Measurements from ENCODE around the gene EXOSC7.

EXOSC7 gene

GRCh38 chr3:45024542-45025255 is 48.7 kb downstream of the EXOSC7 start:
- Histone ChIP-seq H3K36me3 (ENCODE audit: insufficient read depth, low read length) (no peaks in the 10 kb centered on the region), H3K27ac (no peak overlapping the region), H3K4me3 (no peak overlapping the region), H3K9ac (ENCODE audit: insufficient read length) (no peak overlapping the region), H3K9me3 (ENCODE audit: low read depth, low read length) (no peaks in the 10 kb centered on the region)
- DNase-seq (ENCODE audit: low read depth, low spot score) = no peak
- TF ChIP-seq POLR2AphosphoS5 (IDR thresholded peaks at IDR 0.05; ENCODE audit: borderline replicate concordance, low read depth, low read length) (no peak), EZH2 (IDR thresholded peaks at IDR 0.05) (no peak), FOXP2 (optimal IDR thresholded peaks at IDR 0.05; ENCODE audit: control extremely low read depth, extremely low read length, insufficient read depth) (no peak)

- TF ChIP-seq FOXP2 (optimal IDR thresholded peaks at IDR 0.05; ENCODE audit: control extremely low read depth, extremely low read length, insufficient read depth) (no peak), POLR2AphosphoS5 (IDR thresholded peaks at IDR 0.05; ENCODE audit: borderline replicate concordance, low read depth, low read length) (no peak), EZH2 (IDR thresholded peaks at IDR 0.05) (no peak)
- H3K27ac ChIP-seq = no peak within 1 kb of the TSS
- DNase-seq (ENCODE audit: low read depth, low spot score) = no peak
- no peak within 1 kb of the TSS for H3K4me3 ChIP-seq
- no peaks in the 10 kb centered on the region for H3K36me3 ChIP-seq (ENCODE audit: insufficient read depth, low read length)
- no peak within 1 kb of the TSS for H3K9ac ChIP-seq (ENCODE audit: insufficient read length)
- no peaks in the 10 kb centered on the region for H3K9me3 ChIP-seq (ENCODE audit: low read depth, low read length)
These were observed 50.0 kb downstream of the EXOSC7 start, which contains the start of gene CLEC3B for GRCh38 chr3:45026038-45026437. CLEC3B (plus strand) TSS chr3:45026303; CDS start chr3:45026363, 60 bp downstream.

- Histone ChIP-seq H3K9ac (ENCODE audit: insufficient read length) (no peak overlapping the region), H3K9me3 (ENCODE audit: low read depth, low read length) (no peaks in the 10 kb centered on the region), H3K4me3 (no peak overlapping the region), H3K27ac (no peak overlapping the region), H3K36me3 (ENCODE audit: insufficient read depth, low read length) (no peaks in the 10 kb centered on the region)
- no peak for DNase-seq (ENCODE audit: low read depth, low spot score)
- TF ChIP-seq EZH2 (IDR thresholded peaks at IDR 0.05) = no peak
- TF ChIP-seq FOXP2 (optimal IDR thresholded peaks at IDR 0.05; ENCODE audit: control extremely low read depth, extremely low read length, insufficient read depth) = no peak
- TF ChIP-seq POLR2AphosphoS5 (IDR thresholded peaks at IDR 0.05; ENCODE audit: borderline replicate concordance, low read depth, low read length) = no peak
These were observed 50.9 kb downstream of the EXOSC7 start for GRCh38 chr3:45026957-45027356.

GRCh38 chr3:45027441-45027840 is 51.4 kb downstream of the EXOSC7 start:
- no peak overlapping the region for H3K27ac ChIP-seq
- no peaks in the 10 kb centered on the region for H3K36me3 ChIP-seq (ENCODE audit: insufficient read depth, low read length)
- H3K9me3 ChIP-seq (ENCODE audit: low read depth, low read length) = no peaks in the 10 kb centered on the region
- no peak overlapping the region for H3K4me3 ChIP-seq
- no peak overlapping the region for H3K9ac ChIP-seq (ENCODE audit: insufficient read length)
- TF ChIP-seq POLR2AphosphoS5 (IDR thresholded peaks at IDR 0.05; ENCODE audit: borderline replicate concordance, low read depth, low read length) (no peak), FOXP2 (optimal IDR thresholded peaks at IDR 0.05; ENCODE audit: control extremely low read depth, extremely low read length, insufficient read depth) (no peak), EZH2 (IDR thresholded peaks at IDR 0.05) (no peak)
- DNase-seq (ENCODE audit: low read depth, low spot score) = no peak

- TF ChIP-seq FOXP2 (optimal IDR thresholded peaks at IDR 0.05; ENCODE audit: control extremely low read depth, extremely low read length, insufficient read depth) = no peak
- no peak for TF ChIP-seq EZH2 (IDR thresholded peaks at IDR 0.05)
- no peak for TF ChIP-seq POLR2AphosphoS5 (IDR thresholded peaks at IDR 0.05; ENCODE audit: borderline replicate concordance, low read depth, low read length)
- Histone ChIP-seq H3K9me3 (ENCODE audit: low read depth, low read length) (no peaks in the 10 kb centered on the region), H3K9ac (ENCODE audit: insufficient read length) (no peak overlapping the region), H3K4me3 (no peak overlapping the region), H3K27ac (no peak overlapping the region), H3K36me3 (ENCODE audit: insufficient read depth, low read length) (no peaks in the 10 kb centered on the region)
- no peak for DNase-seq (ENCODE audit: low read depth, low spot score)
These were observed 53.2 kb downstream of the EXOSC7 start for GRCh38 chr3:45029216-45029615.

GRCh38 chr3:45029661-45030060 is 53.6 kb downstream of the EXOSC7 start:
- no peak overlapping the region for H3K9ac ChIP-seq (ENCODE audit: insufficient read length)
- TF ChIP-seq EZH2 (IDR thresholded peaks at IDR 0.05) = no peak
- TF ChIP-seq FOXP2 (optimal IDR thresholded peaks at IDR 0.05; ENCODE audit: control extremely low read depth, extremely low read length, insufficient read depth) = no peak
- TF ChIP-seq POLR2AphosphoS5 (IDR thresholded peaks at IDR 0.05; ENCODE audit: borderline replicate concordance, low read depth, low read length) = no peak
- H3K27ac ChIP-seq = no peak overlapping the region
- H3K36me3 ChIP-seq (ENCODE audit: insufficient read depth, low read length) = no peaks in the 10 kb centered on the region
- no peaks in the 10 kb centered on the region for H3K9me3 ChIP-seq (ENCODE audit: low read depth, low read length)
- DNase-seq (ENCODE audit: low read depth, low spot score) = no peak
- no peak overlapping the region for H3K4me3 ChIP-seq

GRCh38 chr3:45031531-45031930 is 55.5 kb downstream of the EXOSC7 start:
- Histone ChIP-seq H3K36me3 (ENCODE audit: insufficient read depth, low read length) (no peaks in the 10 kb centered on the region), H3K27ac (no peak overlapping the region), H3K4me3 (no peak overlapping the region), H3K9ac (ENCODE audit: insufficient read length) (no peak overlapping the region), H3K9me3 (ENCODE audit: low read depth, low read length) (no peaks in the 10 kb centered on the region)
- TF ChIP-seq EZH2 (IDR thresholded peaks at IDR 0.05) = no peak
- no peak for TF ChIP-seq POLR2AphosphoS5 (IDR thresholded peaks at IDR 0.05; ENCODE audit: borderline replicate concordance, low read depth, low read length)
- no peak for TF ChIP-seq FOXP2 (optimal IDR thresholded peaks at IDR 0.05; ENCODE audit: control extremely low read depth, extremely low read length, insufficient read depth)
- DNase-seq (ENCODE audit: low read depth, low spot score) = no peak

GRCh38 chr3:45032113-45032512 is 56.1 kb downstream of the EXOSC7 start:
- no peak for TF ChIP-seq EZH2 (IDR thresholded peaks at IDR 0.05)
- no peak for TF ChIP-seq POLR2AphosphoS5 (IDR thresholded peaks at IDR 0.05; ENCODE audit: borderline replicate concordance, low read depth, low read length)
- TF ChIP-seq FOXP2 (optimal IDR thresholded peaks at IDR 0.05; ENCODE audit: control extremely low read depth, extremely low read length, insufficient read depth) = no peak
- H3K4me3 ChIP-seq = no peak overlapping the region

More at GRCh38 chr3:45032113-45032512, 56.1 kb downstream of the EXOSC7 start:
- no peak overlapping the region for H3K27ac ChIP-seq
- H3K36me3 ChIP-seq (ENCODE audit: insufficient read depth, low read length) = no peaks in the 10 kb centered on the region
- H3K9me3 ChIP-seq (ENCODE audit: low read depth, low read length) = no peaks in the 10 kb centered on the region
- H3K9ac ChIP-seq (ENCODE audit: insufficient read length) = no peak overlapping the region
- no peak for DNase-seq (ENCODE audit: low read depth, low spot score)
